ENCODE measurements around the gene TSPAN11. TPM values are rescaled to one million over a fixed set of nuclear protein-coding genes. Genes with fewer than 3 reads are reported as not detected.

The TSPAN11 gene, protein sequence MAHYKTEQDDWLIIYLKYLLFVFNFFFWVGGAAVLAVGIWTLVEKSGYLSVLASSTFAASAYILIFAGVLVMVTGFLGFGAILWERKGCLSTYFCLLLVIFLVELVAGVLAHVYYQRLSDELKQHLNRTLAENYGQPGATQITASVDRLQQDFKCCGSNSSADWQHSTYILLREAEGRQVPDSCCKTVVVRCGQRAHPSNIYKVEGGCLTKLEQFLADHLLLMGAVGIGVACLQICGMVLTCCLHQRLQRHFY
- polyA plus RNA-seq (2013, experiment 1 of 2): 8.0 TPM
- polyA plus RNA-seq (2013, experiment 2 of 2): 7.4 TPM

DNA sequence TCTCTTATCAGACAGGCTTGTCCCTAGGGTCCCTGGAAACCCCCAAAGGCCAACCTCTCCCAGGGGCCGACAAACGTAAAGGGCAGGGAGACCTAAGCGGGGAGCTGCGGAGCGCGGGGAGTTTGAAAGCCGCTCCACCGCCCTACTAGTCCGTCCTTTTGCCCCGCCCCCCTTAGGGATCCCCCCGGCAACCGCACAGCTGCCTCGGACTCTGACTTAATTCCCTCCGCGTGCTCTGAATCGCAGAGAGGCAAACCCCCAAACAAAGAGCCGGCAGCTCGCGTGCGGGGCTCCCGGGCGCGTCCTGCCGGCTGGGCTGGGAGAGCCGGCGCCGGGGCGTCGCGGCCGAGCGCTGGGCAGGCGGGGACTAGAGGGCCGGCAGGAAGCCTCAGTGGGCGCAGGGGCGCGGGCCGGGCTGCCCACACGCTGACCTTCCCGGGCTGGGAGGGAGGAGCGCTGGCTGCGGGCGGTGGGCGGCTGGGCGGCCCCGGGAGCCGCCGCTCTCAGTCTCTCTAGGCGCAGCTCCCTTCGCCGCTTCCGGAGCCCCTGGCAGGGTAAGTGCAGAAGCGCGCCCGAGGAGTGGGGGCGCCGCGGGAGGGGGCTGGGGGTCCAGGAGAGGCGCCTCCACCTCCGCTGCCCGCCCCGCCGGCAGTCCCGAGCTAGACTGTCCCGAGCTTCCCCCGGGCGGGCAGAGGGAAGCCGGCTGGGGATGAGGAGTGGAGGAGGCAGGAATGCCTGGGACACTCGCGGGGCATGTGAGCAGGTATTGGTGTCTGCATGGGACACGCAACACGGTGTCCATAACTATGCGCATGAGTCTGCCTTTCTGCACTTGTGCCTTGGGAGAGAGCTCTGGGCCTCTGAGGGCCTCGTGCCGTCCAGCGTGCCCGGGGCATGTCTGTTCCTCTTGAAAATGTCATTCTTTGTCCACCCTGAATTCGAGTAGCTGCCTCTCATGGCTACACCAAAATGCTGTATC, at the start of gene TSPAN11:
Gene TSPAN11, plus strand, starts transcription at position 506 of the 979 bp plus-strand sequence. CDS start 27,244 bp downstream, outside the sequence.
- no peaks in the 10 kb centered on the region for H3K9me3 ChIP-seq (ENCODE audit: control insufficient read depth, low read length)
- H3K4me3 ChIP-seq (ENCODE audit: extremely low read depth, insufficient read depth, low read length, poor library complexity, severe bottlenecking): peak within 1 kb of the TSS; percentile 46
- 9 to 11% methylated on average over 61 to 62 of the region's 78 CpGs for WGBS, 2 experiments (ENCODE audit: insufficient coverage in 2 of 2)
- peaks cover 11% of the 10 kb centered on the region for H3K4me1 ChIP-seq (ENCODE audit: control insufficient read depth, insufficient read depth, low read length, poor library complexity, severe bottlenecking)
- H3K27ac ChIP-seq (ENCODE audit: low read depth, low read length, severe bottlenecking): peak within 1 kb of the TSS; percentile 54
- H3K36me3 ChIP-seq (ENCODE audit: control insufficient read depth, insufficient read depth, low read length): no peaks in the 10 kb centered on the region

DNA sequence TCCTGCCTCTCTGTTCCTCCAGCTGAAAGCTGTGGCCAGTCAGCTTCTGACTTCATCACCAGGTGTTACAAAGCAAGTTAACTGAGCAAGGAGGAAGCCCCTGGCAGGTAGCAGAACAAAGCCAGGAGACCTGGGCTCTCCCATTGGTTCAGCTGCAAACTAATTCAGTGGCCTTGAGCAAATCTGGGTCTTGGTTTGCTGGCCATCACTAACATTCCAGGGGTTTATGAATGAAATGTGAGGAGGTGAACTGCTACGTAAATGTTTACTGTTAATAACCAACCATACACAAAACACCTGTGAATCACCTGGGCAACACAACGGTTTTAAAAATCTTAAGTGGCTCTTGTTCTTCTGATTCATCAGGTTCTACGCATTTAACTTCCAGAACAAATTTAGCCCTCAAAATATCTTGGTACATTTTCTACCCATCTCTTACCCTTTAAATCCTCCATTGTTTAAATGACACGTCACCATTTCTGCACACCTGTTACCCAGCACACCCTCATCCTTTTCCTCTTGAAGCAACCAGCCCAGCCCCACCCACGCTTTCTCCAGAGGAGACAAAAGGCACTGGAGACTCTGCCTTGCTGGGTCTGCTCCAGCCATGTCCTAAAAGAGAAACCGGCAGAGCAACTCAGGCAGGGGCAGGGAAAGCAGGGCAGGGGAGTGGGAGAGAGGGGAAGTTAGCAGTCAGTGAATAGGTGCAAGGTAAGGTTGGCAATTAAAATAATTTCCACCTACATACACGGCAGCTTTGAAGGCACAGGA, 49.3 kb upstream of the TSPAN11 start:
- H3K36me3 ChIP-seq (ENCODE audit: control insufficient read depth, insufficient read depth, low read length): no peaks in the 10 kb centered on the region
- WGBS, 2 experiments (ENCODE audit: insufficient coverage in 2 of 2): 64 to 75% methylated on average over 5 of the region's 7 CpGs
- H3K27ac ChIP-seq (ENCODE audit: low read depth, low read length, severe bottlenecking): no peak overlapping the region
- no peak overlapping the region for H3K4me3 ChIP-seq (ENCODE audit: extremely low read depth, insufficient read depth, low read length, poor library complexity, severe bottlenecking)
- H3K4me1 ChIP-seq (ENCODE audit: control insufficient read depth, insufficient read depth, low read length, poor library complexity, severe bottlenecking): no peaks in the 10 kb centered on the region
- H3K9me3 ChIP-seq (ENCODE audit: control insufficient read depth, low read length): no peaks in the 10 kb centered on the region

DNA sequence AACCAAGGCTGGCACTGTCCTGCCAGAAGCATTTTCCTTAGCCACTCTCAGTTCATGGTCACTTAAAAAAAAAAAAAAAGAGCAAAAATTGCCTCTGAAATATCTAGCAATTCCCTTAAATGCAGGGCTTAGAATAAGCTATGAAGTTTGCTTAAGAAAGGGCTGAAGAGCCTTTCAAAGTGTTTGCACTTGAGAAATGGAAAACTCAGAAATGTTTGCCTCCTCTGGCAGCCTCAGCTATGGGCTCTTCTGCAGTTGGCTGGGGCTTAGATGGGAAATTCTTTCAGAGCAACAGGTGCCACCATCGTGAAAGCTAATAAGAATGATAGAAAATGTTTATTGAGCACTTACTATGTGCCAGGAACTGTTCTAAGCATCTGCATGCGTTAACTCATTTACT, 48.5 kb upstream of the TSPAN11 start:
- WGBS, 2 experiments (ENCODE audit: insufficient coverage in 2 of 2): 80% methylated on average over 1 of the region's 2 CpGs; no CpG with 5 or more reads in 1 of the 2 experiments
- no peaks in the 10 kb centered on the region for H3K36me3 ChIP-seq (ENCODE audit: control insufficient read depth, insufficient read depth, low read length)
- no peaks in the 10 kb centered on the region for H3K9me3 ChIP-seq (ENCODE audit: control insufficient read depth, low read length)
- H3K4me1 ChIP-seq (ENCODE audit: control insufficient read depth, insufficient read depth, low read length, poor library complexity, severe bottlenecking): no peaks in the 10 kb centered on the region
- no peak overlapping the region for H3K27ac ChIP-seq (ENCODE audit: low read depth, low read length, severe bottlenecking)
- no peak overlapping the region for H3K4me3 ChIP-seq (ENCODE audit: extremely low read depth, insufficient read depth, low read length, poor library complexity, severe bottlenecking)

DNA sequence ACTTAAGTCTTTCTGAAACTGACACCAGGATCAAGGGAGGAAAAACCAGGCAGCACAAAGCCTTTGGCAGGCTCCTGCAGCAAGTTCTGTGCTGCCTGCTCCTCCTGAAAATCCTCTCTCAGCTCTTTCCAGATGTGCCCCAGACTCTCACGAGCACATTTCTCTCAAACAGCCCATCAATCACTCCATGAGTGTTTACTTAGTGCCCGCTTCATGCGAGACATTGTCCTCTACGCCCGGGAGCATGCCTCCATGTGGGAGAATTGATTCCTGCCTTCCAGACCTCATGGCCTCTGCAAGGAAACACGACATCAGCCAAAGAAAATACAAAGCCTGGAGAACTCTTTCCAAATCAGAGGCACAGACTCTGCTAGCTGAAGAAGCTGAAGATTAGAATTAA, 46.5 kb upstream of the TSPAN11 start:
- WGBS, 2 experiments (ENCODE audit: insufficient coverage in 2 of 2): 73 to 75% methylated on average over 4 to 5 of the region's 6 CpGs
- Histone ChIP-seq H3K27ac (ENCODE audit: low read depth, low read length, severe bottlenecking) (no peak overlapping the region), H3K9me3 (ENCODE audit: control insufficient read depth, low read length) (no peaks in the 10 kb centered on the region), H3K4me3 (ENCODE audit: extremely low read depth, insufficient read depth, low read length, poor library complexity, severe bottlenecking) (no peak overlapping the region), H3K36me3 (ENCODE audit: control insufficient read depth, insufficient read depth, low read length) (no peaks in the 10 kb centered on the region), H3K4me1 (ENCODE audit: control insufficient read depth, insufficient read depth, low read length, poor library complexity, severe bottlenecking) (no peaks in the 10 kb centered on the region)

DNA sequence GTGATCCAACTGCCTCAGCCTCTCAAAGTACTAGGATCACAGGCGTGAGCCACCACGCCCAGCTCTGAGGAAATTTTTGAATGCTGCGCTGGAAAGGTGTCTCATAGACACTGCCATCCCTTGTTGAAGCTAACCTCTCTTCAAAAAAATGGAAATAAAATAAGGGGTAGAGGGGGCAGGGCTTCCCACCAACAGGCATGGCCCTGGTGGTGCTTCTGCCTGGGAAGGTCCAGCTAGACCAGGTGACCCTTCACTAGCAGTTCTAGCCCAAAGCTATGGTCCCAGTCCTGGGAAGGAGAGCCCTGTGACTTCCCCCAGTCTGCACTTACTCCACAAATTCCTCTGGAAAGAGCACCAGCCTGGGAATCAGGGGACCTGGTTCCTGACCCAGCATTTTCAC, 45.7 kb upstream of the TSPAN11 start:
- WGBS, 2 experiments (ENCODE audit: insufficient coverage in 2 of 2): 84 to 87% methylated on average over 3 of the region's 3 CpGs
- no peaks in the 10 kb centered on the region for H3K36me3 ChIP-seq (ENCODE audit: control insufficient read depth, insufficient read depth, low read length)
- H3K9me3 ChIP-seq (ENCODE audit: control insufficient read depth, low read length): no peaks in the 10 kb centered on the region
- no peaks in the 10 kb centered on the region for H3K4me1 ChIP-seq (ENCODE audit: control insufficient read depth, insufficient read depth, low read length, poor library complexity, severe bottlenecking)
- H3K4me3 ChIP-seq (ENCODE audit: extremely low read depth, insufficient read depth, low read length, poor library complexity, severe bottlenecking): no peak overlapping the region
- no peak overlapping the region for H3K27ac ChIP-seq (ENCODE audit: low read depth, low read length, severe bottlenecking)

DNA sequence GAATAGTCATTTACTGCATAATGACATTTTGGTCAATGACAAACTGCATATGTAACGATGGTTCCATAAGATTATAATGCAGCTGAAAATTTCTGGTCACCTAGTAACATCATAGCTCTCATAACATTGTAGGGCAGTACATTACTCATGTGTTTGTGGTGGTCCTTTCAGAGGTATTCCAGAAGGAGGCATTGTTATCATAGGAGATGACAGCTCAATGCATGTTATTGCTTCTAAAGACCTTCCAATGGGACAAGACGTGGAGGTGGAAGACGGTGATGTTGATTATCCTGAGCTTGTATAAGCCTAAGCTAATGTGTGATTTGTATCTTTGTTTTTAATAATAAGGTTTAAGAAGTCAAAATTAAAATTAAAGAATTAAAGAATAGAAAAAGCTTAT, 43.8 kb upstream of the TSPAN11 start:
- H3K4me3 ChIP-seq (ENCODE audit: extremely low read depth, insufficient read depth, low read length, poor library complexity, severe bottlenecking): no peak overlapping the region
- H3K36me3 ChIP-seq (ENCODE audit: control insufficient read depth, insufficient read depth, low read length): no peaks in the 10 kb centered on the region
- H3K4me1 ChIP-seq (ENCODE audit: control insufficient read depth, insufficient read depth, low read length, poor library complexity, severe bottlenecking): no peaks in the 10 kb centered on the region
- H3K9me3 ChIP-seq (ENCODE audit: control insufficient read depth, low read length): peaks cover 5% of the 10 kb centered on the region
- no peak overlapping the region for H3K27ac ChIP-seq (ENCODE audit: low read depth, low read length, severe bottlenecking)
- 71 to 73% methylated on average over 1 to 2 of the region's 3 CpGs for WGBS, 2 experiments (ENCODE audit: insufficient coverage in 2 of 2)

DNA sequence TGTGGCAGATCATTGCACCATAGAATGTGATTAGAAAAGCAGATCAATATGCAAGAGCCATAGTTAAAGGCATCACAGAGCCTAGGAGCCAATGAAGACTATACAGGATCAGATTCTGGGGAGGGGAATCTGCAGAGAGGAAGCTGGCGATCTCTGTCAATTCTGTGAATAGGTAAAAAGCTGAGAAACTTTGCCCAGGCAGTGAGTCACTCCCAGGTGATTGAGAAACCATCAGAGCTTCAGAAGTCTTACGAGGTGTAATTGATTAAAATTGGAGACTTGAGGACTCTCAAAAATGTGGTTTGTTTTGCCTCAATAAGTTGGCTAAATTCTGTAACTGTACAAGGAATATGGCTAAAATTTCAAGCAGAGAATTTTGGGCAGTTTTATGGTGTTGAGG, 41.7 kb upstream of the TSPAN11 start:
- Histone ChIP-seq H3K4me3 (ENCODE audit: extremely low read depth, insufficient read depth, low read length, poor library complexity, severe bottlenecking) (no peak overlapping the region), H3K9me3 (ENCODE audit: control insufficient read depth, low read length) (peaks cover 8% of the 10 kb centered on the region), H3K4me1 (ENCODE audit: control insufficient read depth, insufficient read depth, low read length, poor library complexity, severe bottlenecking) (no peaks in the 10 kb centered on the region), H3K27ac (ENCODE audit: low read depth, low read length, severe bottlenecking) (no peak overlapping the region), H3K36me3 (ENCODE audit: control insufficient read depth, insufficient read depth, low read length) (no peaks in the 10 kb centered on the region)
- WGBS, 2 experiments (ENCODE audit: insufficient coverage in 2 of 2): 76 to 86% methylated on average over 2 of the region's 2 CpGs

DNA sequence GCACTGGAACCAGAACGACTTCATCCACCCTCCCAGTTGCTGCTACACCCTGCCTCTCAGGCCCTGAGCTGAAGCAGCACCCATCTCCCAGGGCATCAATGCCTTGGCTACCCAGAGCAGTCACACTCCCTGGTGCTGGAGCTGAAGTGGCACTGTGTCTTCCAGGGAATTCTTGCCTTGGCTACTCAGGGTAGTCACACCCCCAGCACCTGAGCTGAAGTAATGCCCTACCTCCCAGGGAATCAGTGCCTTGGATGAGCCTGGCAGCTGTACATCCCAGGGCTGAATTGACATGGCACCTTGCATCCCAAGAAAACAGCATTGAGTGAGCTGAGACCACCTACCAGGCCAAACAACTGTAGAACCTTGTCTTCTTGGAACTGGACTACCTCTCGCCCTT, 41.2 kb upstream of the TSPAN11 start:
- Histone ChIP-seq H3K4me3 (ENCODE audit: extremely low read depth, insufficient read depth, low read length, poor library complexity, severe bottlenecking) (no peak overlapping the region), H3K9me3 (ENCODE audit: control insufficient read depth, low read length) (peaks cover 8% of the 10 kb centered on the region), H3K4me1 (ENCODE audit: control insufficient read depth, insufficient read depth, low read length, poor library complexity, severe bottlenecking) (no peaks in the 10 kb centered on the region), H3K27ac (ENCODE audit: low read depth, low read length, severe bottlenecking) (no peak overlapping the region), H3K36me3 (ENCODE audit: control insufficient read depth, insufficient read depth, low read length) (no peaks in the 10 kb centered on the region)
- WGBS, 2 experiments (ENCODE audit: insufficient coverage in 2 of 2): 69 to 94% methylated on average over 2 of the region's 2 CpGs

DNA sequence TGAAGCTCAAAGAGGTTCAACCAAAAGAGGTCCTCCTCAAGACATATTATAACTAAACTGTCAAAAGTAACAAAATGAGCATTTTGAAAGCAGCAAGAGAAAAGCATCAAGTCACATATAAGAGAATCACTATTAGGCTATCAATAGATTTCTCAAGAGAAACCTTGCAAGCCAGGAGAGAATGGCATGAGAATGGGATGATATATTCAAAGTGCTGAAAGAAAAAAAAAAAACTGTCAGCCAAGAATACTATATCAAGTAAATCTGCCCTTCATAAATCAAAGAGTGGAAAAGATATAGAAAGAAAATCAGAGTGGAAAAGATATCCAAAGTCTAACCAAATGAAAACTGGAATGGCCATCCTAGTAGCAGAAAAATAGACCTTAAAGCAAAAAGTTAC, 39.3 kb upstream of the TSPAN11 start:
- peaks cover 8% of the 10 kb centered on the region for H3K9me3 ChIP-seq (ENCODE audit: control insufficient read depth, low read length)
- H3K36me3 ChIP-seq (ENCODE audit: control insufficient read depth, insufficient read depth, low read length): no peaks in the 10 kb centered on the region
- no peak overlapping the region for H3K4me3 ChIP-seq (ENCODE audit: extremely low read depth, insufficient read depth, low read length, poor library complexity, severe bottlenecking)
- no peaks in the 10 kb centered on the region for H3K4me1 ChIP-seq (ENCODE audit: control insufficient read depth, insufficient read depth, low read length, poor library complexity, severe bottlenecking)
- H3K27ac ChIP-seq (ENCODE audit: low read depth, low read length, severe bottlenecking): no peak overlapping the region

DNA sequence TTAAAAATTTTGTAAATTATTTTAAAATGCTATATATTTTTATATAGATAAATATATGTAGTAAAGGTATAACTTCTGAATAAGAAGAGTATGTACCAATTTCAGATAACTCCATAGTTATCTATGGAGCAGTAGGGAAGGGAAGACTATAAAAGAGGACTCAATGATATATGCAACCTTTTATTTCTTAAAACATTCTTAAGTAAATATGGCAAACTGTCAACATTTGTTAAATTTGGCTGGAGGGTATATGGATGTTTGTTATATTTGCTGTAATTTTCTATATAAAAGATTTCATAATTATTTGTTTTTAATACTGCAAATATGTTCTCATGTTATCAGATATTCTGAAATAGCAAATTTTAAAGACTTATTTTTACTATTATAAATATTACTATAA, 38.3 kb upstream of the TSPAN11 start:
- Histone ChIP-seq H3K27ac (ENCODE audit: low read depth, low read length, severe bottlenecking) (no peak overlapping the region), H3K4me1 (ENCODE audit: control insufficient read depth, insufficient read depth, low read length, poor library complexity, severe bottlenecking) (no peaks in the 10 kb centered on the region), H3K4me3 (ENCODE audit: extremely low read depth, insufficient read depth, low read length, poor library complexity, severe bottlenecking) (no peak overlapping the region), H3K9me3 (ENCODE audit: control insufficient read depth, low read length) (peaks cover 8% of the 10 kb centered on the region), H3K36me3 (ENCODE audit: control insufficient read depth, insufficient read depth, low read length) (no peaks in the 10 kb centered on the region)
